H1 (cell line): ENCODE measurements around the gene CATSPERD. TPM values are rescaled to one million over a fixed set of nuclear protein-coding genes. Genes with fewer than 3 reads are reported as not detected.

Source experiments
- CTCF ChIA-PET: fragments of 300-600 bp; sonication (Branson Sonifier 250); formaldehyde crosslinking; loops from one replicate; lab custom pipeline; 2021; ENCODE audit not compliant: partially characterized antibody; lab: Charles Lee
- POLR2A ChIA-PET: fragments of 300-600 bp; sonication (Branson Sonifier 250); formaldehyde crosslinking; loops from one replicate; lab custom pipeline; 2021; ENCODE audit warnings: inconsistent platforms; ENCODE audit not compliant: partially characterized antibody; lab: Charles Lee
- DNase-seq, 2 experiments: peaks; one replicate each; pipeline versions ENCODE4 v3.0.0 to v3.0.0-alpha.2; 2010 to 2022; ENCODE audit warnings: low spot score in 2 of 2, low read depth in 1 of 2, mixed read lengths in 1 of 2
- FAIRE-seq: peaks from 2 replicates; lab custom pipeline; 2011; peaks lifted over from hg19 to GRCh38; lab: Jason Lieb, UNC
- H2AFZ ChIP-seq: 2 replicates; pipeline ENCODE4 v1.8.1; 2012; ENCODE audit warnings: low read length, inconsistent platforms
- H2AK5ac ChIP-seq: 2 replicates; pipeline ENCODE4 v1.6.1; 2013; ENCODE audit warnings: low read depth, low read length
- H2BK120ac ChIP-seq: replicated peaks from 2 replicates; pipeline ENCODE3; 2013; ENCODE audit warnings: low read depth, low read length, inconsistent platforms
- H2BK12ac ChIP-seq: 2 replicates; pipeline ENCODE4 v1.6.1; 2013; ENCODE audit warnings: low read depth, low read length
- H2BK15ac ChIP-seq: 2 replicates; pipeline ENCODE4 v1.6.1; 2013; ENCODE audit warnings: low read length
- H2BK20ac ChIP-seq: 2 replicates; pipeline ENCODE4 v1.6.1; 2013; ENCODE audit warnings: low read length
- H2BK5ac ChIP-seq: 2 replicates; pipeline ENCODE4 v1.6.1; 2013; ENCODE audit warnings: low read depth, low read length
- H3K14ac ChIP-seq: 2 replicates; pipeline ENCODE4 v1.6.1; 2013; ENCODE audit warnings: inconsistent platforms; ENCODE audit not compliant: insufficient read length
- H3K18ac ChIP-seq: 2 replicates; pipeline ENCODE4 v1.6.1; 2013; ENCODE audit warnings: low read length; ENCODE audit errors: extremely low read depth
- H3K23ac ChIP-seq: 2 replicates; pipeline ENCODE4 v1.6.1; 2013; ENCODE audit warnings: inconsistent platforms; ENCODE audit not compliant: insufficient read length
- H3K23me2 ChIP-seq: 2 replicates; pipeline ENCODE4 v1.6.1; 2013; ENCODE audit warnings: low read depth, low read length
- H3K27ac ChIP-seq: 2 replicates; pipeline ENCODE4 v1.6.1; 2011; ENCODE audit warnings: low read depth, low read length, inconsistent platforms
- H3K27me3 ChIP-seq, 4 experiments: replicated peaks in 1 of 4; 1 replicate in 1 of 4; 2 replicates in 3 of 4; pipeline versions ENCODE4 v1.6.1 to v1.8.1; 2011 to 2013; ENCODE audit warnings: low read length in 3 of 4, mild to moderate bottlenecking in 3 of 4, inconsistent platforms in 2 of 4, mixed read lengths in 2 of 4, moderate library complexity in 1 of 4; ENCODE audit not compliant: control insufficient read depth in 3 of 4, insufficient read depth in 3 of 4; ENCODE audit errors: extremely low read depth in 1 of 4
- H3K36me3 ChIP-seq, 4 experiments: 2 replicates each; pipeline versions ENCODE4 v1.6.1 to v1.8.1; 2011 to 2013; ENCODE audit warnings: mild to moderate bottlenecking in 4 of 4, low read length in 3 of 4, moderate library complexity in 2 of 4, control low read depth in 1 of 4, inconsistent platforms in 1 of 4; ENCODE audit not compliant: insufficient read depth in 4 of 4, control insufficient read depth in 2 of 4
- H3K4ac ChIP-seq: replicated peaks from 2 replicates; pipeline ENCODE3; 2013; ENCODE audit warnings: low read length, low read depth, mixed read lengths, inconsistent platforms; ENCODE audit not compliant: insufficient read length
- H3K4me1 ChIP-seq, 4 experiments: replicated peaks in 1 of 4; 1 replicate in 1 of 4; 2 replicates in 3 of 4; pipeline versions ENCODE4 v1.6.1 to v1.8.1; 2011 to 2013; ENCODE audit warnings: low read length in 3 of 4, inconsistent platforms in 2 of 4, mixed read lengths in 1 of 4; ENCODE audit not compliant: insufficient read depth in 4 of 4, control insufficient read depth in 3 of 4
- H3K4me2 ChIP-seq, 2 experiments: 2 replicates each; pipeline versions ENCODE4 v1.6.1 to v1.8.1; 2011 to 2013; ENCODE audit warnings: low read depth in 2 of 2, low read length in 2 of 2, control low read depth in 1 of 2, inconsistent platforms in 1 of 2, mild to moderate bottlenecking in 1 of 2; ENCODE audit not compliant: insufficient read depth in 1 of 2
- H3K4me3 ChIP-seq, 4 experiments: fragments of 200-600, 300-600 bp in 1 of 4; sonication (generic), shearing (Covaris generic), sonication (Bioruptor Twin) in 1 of 4; 2 replicates each; pipeline versions ENCODE4 v1.5.1 to v1.8.1; 2011 to 2016; ENCODE audit warnings: low read length in 4 of 4, low read depth in 3 of 4, control low read depth in 2 of 4, inconsistent platforms in 2 of 4, mild to moderate bottlenecking in 2 of 4, mixed read lengths in 1 of 4, moderate library complexity in 1 of 4; ENCODE audit not compliant: insufficient read depth in 2 of 4; ENCODE audit errors: extremely low read depth in 1 of 4
- H3K56ac ChIP-seq: replicated peaks from 2 replicates; pipeline ENCODE3; 2013; ENCODE audit warnings: low read depth, mild to moderate bottlenecking, mixed read lengths, low read length, inconsistent platforms; ENCODE audit not compliant: insufficient read length
- H3K79me1 ChIP-seq: 2 replicates; pipeline ENCODE4 v1.6.1; 2013; ENCODE audit warnings: low read depth, low read length, control low read depth
- H3K79me2 ChIP-seq, 2 experiments: 2 replicates each; pipeline versions ENCODE4 v1.6.1 to v1.8.1; 2012 to 2013; ENCODE audit warnings: low read length in 2 of 2, mild to moderate bottlenecking in 2 of 2, inconsistent platforms in 1 of 2; ENCODE audit not compliant: insufficient read depth in 2 of 2, control insufficient read depth in 1 of 2
- H3K9ac ChIP-seq, 4 experiments: replicated peaks in 1 of 4; 1 replicate in 1 of 4; 2 replicates in 3 of 4; pipeline versions ENCODE4 v1.6.1 to v1.8.1; 2011 to 2013; ENCODE audit warnings: low read depth in 3 of 4, low read length in 3 of 4, control low read depth in 2 of 4, mild to moderate bottlenecking in 2 of 4, moderate library complexity in 2 of 4, inconsistent platforms in 1 of 4; ENCODE audit errors: extremely low read depth in 1 of 4
- H3K9me3 ChIP-seq, 2 experiments: 2 replicates each; pipeline versions ENCODE4 v1.6.1 to v1.8.1; 2012 to 2013; ENCODE audit warnings: mild to moderate bottlenecking in 2 of 2, moderate library complexity in 2 of 2, control low read depth in 1 of 2, inconsistent platforms in 1 of 2, low read depth in 1 of 2, low read length in 1 of 2, mixed read lengths in 1 of 2; ENCODE audit not compliant: insufficient read depth in 2 of 2
- H4K20me1 ChIP-seq, 2 experiments: replicated peaks in 1 of 2; 2 replicates each; pipeline versions ENCODE3 to v1.8.1; 2011 to 2013; ENCODE audit warnings: inconsistent platforms in 2 of 2, low read length in 2 of 2, mild to moderate bottlenecking in 1 of 2; ENCODE audit not compliant: insufficient read depth in 2 of 2, control insufficient read depth in 1 of 2
- H4K5ac ChIP-seq: 2 replicates; pipeline ENCODE4 v1.6.1; 2013; ENCODE audit warnings: low read length, low read depth, mixed read lengths, inconsistent platforms; ENCODE audit not compliant: insufficient read length
- H4K8ac ChIP-seq: 2 replicates; pipeline ENCODE4 v1.8.0; 2013; ENCODE audit warnings: mild to moderate bottlenecking, moderate library complexity, low read length, inconsistent platforms; ENCODE audit not compliant: insufficient read depth; ENCODE audit errors: extremely low read depth
- H4K91ac ChIP-seq: replicated peaks from 2 replicates; pipeline ENCODE3; 2013; ENCODE audit warnings: low read length, mixed read lengths, inconsistent platforms; ENCODE audit not compliant: insufficient read length
- CHD1 ChIP-seq: IDR thresholded peaks from 2 replicates; pipeline ENCODE4 v1.6.1; 2012; ENCODE audit warnings: low read depth, low read length, improper control_type of control experiment
- CTBP2 ChIP-seq: IDR thresholded peaks from 2 replicates; pipeline ENCODE4 v1.7.0; 2011; ENCODE audit warnings: borderline replicate concordance, mild to moderate bottlenecking, moderate library complexity, mixed read lengths, low read length; ENCODE audit not compliant: insufficient read depth, insufficient read length
- FOSL1 ChIP-seq: IDR thresholded peaks from 2 replicates; pipeline ENCODE4 v1.6.1; 2011; ENCODE audit warnings: mild to moderate bottlenecking, low read depth, low read length, moderate library complexity; ENCODE audit not compliant: insufficient read depth
- GABPA ChIP-seq: IDR thresholded peaks from 2 replicates; pipeline ENCODE4 v1.6.1; 2011; ENCODE audit warnings: mild to moderate bottlenecking, low read length, moderate library complexity, borderline replicate concordance; ENCODE audit not compliant: insufficient read depth
- NANOG ChIP-seq: IDR thresholded peaks from 2 replicates; pipeline ENCODE4 v1.6.1; 2011; ENCODE audit warnings: low read length, low read depth, mild to moderate bottlenecking, inconsistent platforms; ENCODE audit not compliant: insufficient read depth, poor library complexity, severe bottlenecking
- RXRA ChIP-seq: IDR thresholded peaks from 2 replicates; pipeline ENCODE4 v1.6.1; 2011; ENCODE audit warnings: low read depth, mild to moderate bottlenecking, low read length, moderate library complexity; ENCODE audit not compliant: insufficient read depth
- SIX5 ChIP-seq: IDR thresholded peaks from 2 replicates; pipeline ENCODE4 v1.6.1; 2011; ENCODE audit warnings: mild to moderate bottlenecking, low read depth, low read length
- SP1 ChIP-seq: IDR thresholded peaks from 2 replicates; pipeline ENCODE4 v1.6.1; 2011; ENCODE audit warnings: low read depth, low read length
- SRF ChIP-seq: IDR thresholded peaks from 2 replicates; pipeline ENCODE4 v1.6.1; 2011; ENCODE audit warnings: mild to moderate bottlenecking, low read depth, low read length, moderate library complexity
- TAF1 ChIP-seq: IDR thresholded peaks from 2 replicates; pipeline ENCODE4 v1.6.1; 2011; ENCODE audit warnings: mild to moderate bottlenecking, low read depth, low read length
- WGBS, 2 experiments: shearing (Covaris generic) in 1 of 2; methylation state at CpG; one replicate each; pipeline versions ENCODE4 v1.1.6 to v1.1.7; 2013 to 2015; ENCODE audit warnings: low lambda C conversion rate in 2 of 2, mixed read lengths in 2 of 2, inconsistent platforms in 1 of 2, low coverage in 1 of 2, missing lambda C conversion rate in 1 of 2; ENCODE audit not compliant: insufficient replicate concordance in 2 of 2, insufficient coverage in 1 of 2, insufficient read length in 1 of 2; ENCODE audit errors: extremely low coverage in 1 of 2, missing lambda C conversion rate in 1 of 2; 5-methylcytosine and 5-hydroxymethylcytosine counted together
- polyA plus RNA-seq, 7 experiments: library from polyadenylated mRNA; depleted of rRNA in 3 of 7; stranded (reverse) in 5 of 7; unstranded in 2 of 7; fragments of >200 nt in 5 of 7; fragments of 200-250 nt in 2 of 7; gene quantifications; 1 replicate in 5 of 7; 2 replicates in 1 of 7; 4 replicates in 1 of 7; pipeline versions ENCODE4 v1.2.1 to v1.2.3, GENCODE V29; 2011 to 2013; ENCODE audit warnings: missing spikeins in 2 of 7, mixed read lengths in 2 of 7
- total RNA-seq: library from RNA; stranded (reverse); fragmentation: NEBNext Ultra II Directional; extraction: Animal tissue kit (Norgen Biotek cat#: 25700); gene quantifications from 2 replicates; pipeline ENCODE4 v1.2.1, GENCODE V29; 2021

Gene CATSPERD
- total and polyA plus RNA-seq, 2 of the 8 experiments (the other 6 are each of a cell fraction or from before 2014, with no cell fraction given): 0.12 TPM; not detected in 1

DNA sequence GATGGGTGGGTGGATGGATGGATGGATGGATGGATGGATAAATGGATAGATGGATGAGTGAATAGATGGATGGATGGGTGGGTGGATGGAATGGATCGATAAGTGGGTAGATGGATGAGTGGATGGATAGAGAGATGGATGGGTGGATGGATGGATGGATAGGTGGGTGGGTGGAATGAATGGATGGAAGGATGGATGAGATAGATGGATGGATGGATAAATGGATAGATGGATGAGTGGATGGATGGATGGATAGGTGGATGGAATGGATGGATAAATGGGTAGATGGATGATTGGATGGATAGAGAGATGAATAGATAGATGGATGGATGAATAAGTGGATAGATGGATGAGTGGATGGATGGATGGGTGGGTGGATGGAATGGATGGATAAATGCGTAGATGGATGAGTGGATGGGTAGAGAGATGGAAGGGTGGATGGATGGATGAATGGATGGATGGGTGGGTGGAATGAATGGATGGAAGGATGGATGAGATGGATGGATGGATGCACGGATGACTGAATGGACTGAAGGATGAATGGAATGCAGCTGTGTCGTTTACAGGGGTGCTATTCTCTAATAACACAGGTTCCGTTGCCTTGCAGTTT is 42.3 kb downstream of the CATSPERD start:
- Histone ChIP-seq H3K18ac (no peak overlapping the region), H3K23ac (no peak overlapping the region), H3K79me2 (no peaks in the 10 kb centered on the region), H2AFZ (no peak overlapping the region), H3K9ac (no peak overlapping the region), H3K4me2 (no peak overlapping the region), H4K20me1 (peaks cover 0 to 6% of the 10 kb centered on the region in 2 experiments), H3K9me3 (no peaks in the 10 kb centered on the region), H2BK12ac (no peak overlapping the region), H2AK5ac (no peak overlapping the region), H3K14ac (no peak overlapping the region), H2BK15ac (no peak overlapping the region), H3K4me1 (no peaks in the 10 kb centered on the region), H4K5ac (no peak overlapping the region), H4K91ac (no peak overlapping the region), H4K8ac (no peak overlapping the region), H2BK20ac (no peak overlapping the region), H3K4ac (no peak overlapping the region), H3K79me1 (no peaks in the 10 kb centered on the region), H3K27me3 (no peaks in the 10 kb centered on the region), H3K56ac (peak overlapping the region; percentile 16), H3K4me3 (no peak overlapping the region), H3K27ac (no peak overlapping the region), H3K23me2 (peaks cover 7% of the 10 kb centered on the region; the same call in 1 of the 2 replicates), H2BK120ac (no peak overlapping the region), H3K36me3 (no peaks in the 10 kb centered on the region), H2BK5ac (no peak overlapping the region)
- FAIRE-seq (no peak), DNase-seq (no peak)
- CTCF ChIA-PET: no interaction called here
- POLR2A ChIA-PET: interaction anchor here (0.6 kb wide), 1 partner anchor 47 kb away, joined by 3 read pairs; no protein-coding TSS in a partner anchor
- WGBS, 2 experiments: 85 to 100% methylated on average over 2 to 5 of the region's 5 CpGs
- no peak for TF ChIP-seq RXRA
- no peak for TF ChIP-seq SRF
- no peak for TF ChIP-seq TAF1
- no peak for TF ChIP-seq SIX5
- no peak for TF ChIP-seq CHD1
- TF ChIP-seq NANOG: no peak
- TF ChIP-seq SP1: no peak
- TF ChIP-seq CTBP2: no peak
- TF ChIP-seq GABPA: no peak
- no peak for TF ChIP-seq FOSL1
